ENCODE results near the gene SLC10A3.
A peak's percentile ranks its signal among the peaks of the same experiment; 100 is the strongest.

The SLC10A3 gene

DNA sequence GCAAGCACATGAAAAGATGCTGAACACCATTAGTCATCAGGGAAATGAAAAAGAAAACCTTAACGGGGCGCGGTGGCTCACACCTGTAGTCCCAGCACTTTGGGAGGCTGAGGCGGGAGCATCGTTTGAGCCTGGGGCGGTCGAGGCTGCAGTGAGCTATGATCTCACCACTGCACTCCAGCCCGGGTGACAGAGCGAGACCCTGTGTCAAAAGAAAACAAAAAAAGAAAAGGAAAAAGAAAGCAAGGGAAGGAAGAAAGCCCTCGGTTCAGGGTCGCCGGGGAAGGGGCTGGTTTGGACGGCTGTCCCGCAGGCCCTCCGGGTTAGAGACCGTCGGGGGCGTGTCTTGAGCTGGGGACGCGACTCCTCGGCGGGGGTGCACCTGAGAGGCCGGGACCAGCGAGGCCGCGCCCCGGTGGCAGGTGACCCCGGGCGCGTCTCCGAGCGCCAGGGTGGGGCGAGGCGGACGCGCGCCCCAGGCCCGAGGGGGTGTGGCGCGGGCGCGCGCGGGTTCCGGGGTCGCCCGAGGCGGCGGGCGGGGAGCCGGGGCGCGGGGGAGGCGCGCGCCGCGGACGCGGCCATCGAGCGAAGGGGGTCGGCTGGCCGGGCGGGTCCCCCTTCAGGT is 32.8 kb downstream of the SLC10A3 start (continued):
- TF ChIP-seq, protein P1, sequence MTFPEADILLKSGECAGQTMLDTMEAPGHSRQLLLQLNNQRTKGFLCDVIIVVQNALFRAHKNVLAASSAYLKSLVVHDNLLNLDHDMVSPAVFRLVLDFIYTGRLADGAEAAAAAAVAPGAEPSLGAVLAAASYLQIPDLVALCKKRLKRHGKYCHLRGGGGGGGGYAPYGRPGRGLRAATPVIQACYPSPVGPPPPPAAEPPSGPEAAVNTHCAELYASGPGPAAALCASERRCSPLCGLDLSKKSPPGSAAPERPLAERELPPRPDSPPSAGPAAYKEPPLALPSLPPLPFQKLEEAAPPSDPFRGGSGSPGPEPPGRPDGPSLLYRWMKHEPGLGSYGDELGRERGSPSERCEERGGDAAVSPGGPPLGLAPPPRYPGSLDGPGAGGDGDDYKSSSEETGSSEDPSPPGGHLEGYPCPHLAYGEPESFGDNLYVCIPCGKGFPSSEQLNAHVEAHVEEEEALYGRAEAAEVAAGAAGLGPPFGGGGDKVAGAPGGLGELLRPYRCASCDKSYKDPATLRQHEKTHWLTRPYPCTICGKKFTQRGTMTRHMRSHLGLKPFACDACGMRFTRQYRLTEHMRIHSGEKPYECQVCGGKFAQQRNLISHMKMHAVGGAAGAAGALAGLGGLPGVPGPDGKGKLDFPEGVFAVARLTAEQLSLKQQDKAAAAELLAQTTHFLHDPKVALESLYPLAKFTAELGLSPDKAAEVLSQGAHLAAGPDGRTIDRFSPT (tag by site-specific recombination; IDR thresholded peaks at IDR 0.05), result no peak
- no peak for TF ChIP-seq ZNF76 (tag by site-specific recombination; IDR thresholded peaks at IDR 0.05; ENCODE audit: borderline replicate concordance, low read depth)
- TF ChIP-seq BCL11B (tag by site-specific recombination; IDR thresholded peaks at IDR 0.05; ENCODE audit: low read depth), result no peak
- no peak for TF ChIP-seq ZNF404 (tag by site-specific recombination; IDR thresholded peaks at IDR 0.05)
- TF ChIP-seq ZNF19 (tag by site-specific recombination; IDR thresholded peaks at IDR 0.05; ENCODE audit: low read depth), result no peak
- TF ChIP-seq, protein P2, sequence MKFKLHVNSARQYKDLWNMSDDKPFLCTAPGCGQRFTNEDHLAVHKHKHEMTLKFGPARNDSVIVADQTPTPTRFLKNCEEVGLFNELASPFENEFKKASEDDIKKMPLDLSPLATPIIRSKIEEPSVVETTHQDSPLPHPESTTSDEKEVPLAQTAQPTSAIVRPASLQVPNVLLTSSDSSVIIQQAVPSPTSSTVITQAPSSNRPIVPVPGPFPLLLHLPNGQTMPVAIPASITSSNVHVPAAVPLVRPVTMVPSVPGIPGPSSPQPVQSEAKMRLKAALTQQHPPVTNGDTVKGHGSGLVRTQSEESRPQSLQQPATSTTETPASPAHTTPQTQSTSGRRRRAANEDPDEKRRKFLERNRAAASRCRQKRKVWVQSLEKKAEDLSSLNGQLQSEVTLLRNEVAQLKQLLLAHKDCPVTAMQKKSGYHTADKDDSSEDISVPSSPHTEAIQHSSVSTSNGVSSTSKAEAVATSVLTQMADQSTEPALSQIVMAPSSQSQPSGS (tag by site-specific recombination; IDR thresholded peaks at IDR 0.05; ENCODE audit: low read depth), result no peak
- TF ChIP-seq ZNF350 (tag by site-specific recombination; IDR thresholded peaks at IDR 0.05), result no peak
- no peak for TF ChIP-seq WT1 (tag by site-specific recombination; IDR thresholded peaks at IDR 0.05)
- no peak for TF ChIP-seq HOXC10 (CRISPR knock-in tag; IDR thresholded peaks at IDR 0.05)
- TF ChIP-seq ZNF626 (tag by site-specific recombination; IDR thresholded peaks at IDR 0.05), result no peak
- TF ChIP-seq KLF9 (tag by site-specific recombination; IDR thresholded peaks at IDR 0.05; ENCODE audit: low read depth), result peak; percentile 52; the same call in 1 of the 2 replicates
- no peak for TF ChIP-seq ZNF596 (tag by site-specific recombination; IDR thresholded peaks at IDR 0.05)
- TF ChIP-seq ZNF23 (tag by site-specific recombination; IDR thresholded peaks at IDR 0.05; ENCODE audit: borderline replicate concordance), result no peak
- TF ChIP-seq, protein P3, sequence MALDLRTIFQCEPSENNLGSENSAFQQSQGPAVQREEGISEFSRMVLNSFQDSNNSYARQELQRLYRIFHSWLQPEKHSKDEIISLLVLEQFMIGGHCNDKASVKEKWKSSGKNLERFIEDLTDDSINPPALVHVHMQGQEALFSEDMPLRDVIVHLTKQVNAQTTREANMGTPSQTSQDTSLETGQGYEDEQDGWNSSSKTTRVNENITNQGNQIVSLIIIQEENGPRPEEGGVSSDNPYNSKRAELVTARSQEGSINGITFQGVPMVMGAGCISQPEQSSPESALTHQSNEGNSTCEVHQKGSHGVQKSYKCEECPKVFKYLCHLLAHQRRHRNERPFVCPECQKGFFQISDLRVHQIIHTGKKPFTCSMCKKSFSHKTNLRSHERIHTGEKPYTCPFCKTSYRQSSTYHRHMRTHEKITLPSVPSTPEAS (tag by site-specific recombination; IDR thresholded peaks at IDR 0.05), result no peak
- peak; percentile 51; the same call in 1 of the 2 replicates for TF ChIP-seq KLF10 (tag by site-specific recombination; IDR thresholded peaks at IDR 0.05)
- no peak for TF ChIP-seq ZNF341 (tag by site-specific recombination; IDR thresholded peaks at IDR 0.05; ENCODE audit: low read depth)
- TF ChIP-seq ZNF132 (tag by site-specific recombination; IDR thresholded peaks at IDR 0.05; ENCODE audit: borderline replicate concordance), result no peak
- no peak for TF ChIP-seq ZNF621 (tag by site-specific recombination; IDR thresholded peaks at IDR 0.05)
- no peak for TF ChIP-seq EGR2 (tag by site-specific recombination; IDR thresholded peaks at IDR 0.05; ENCODE audit: low read depth)
- 0 out of 2 replicates have a peak, but pooled peaks have one; percentile 44 for TF ChIP-seq BCL11A (tag by site-specific recombination; IDR thresholded peaks at IDR 0.05; ENCODE audit: low read depth)
- no peak for TF ChIP-seq ZNF501 (tag by site-specific recombination; IDR thresholded peaks at IDR 0.05)
- TF ChIP-seq, protein P4, sequence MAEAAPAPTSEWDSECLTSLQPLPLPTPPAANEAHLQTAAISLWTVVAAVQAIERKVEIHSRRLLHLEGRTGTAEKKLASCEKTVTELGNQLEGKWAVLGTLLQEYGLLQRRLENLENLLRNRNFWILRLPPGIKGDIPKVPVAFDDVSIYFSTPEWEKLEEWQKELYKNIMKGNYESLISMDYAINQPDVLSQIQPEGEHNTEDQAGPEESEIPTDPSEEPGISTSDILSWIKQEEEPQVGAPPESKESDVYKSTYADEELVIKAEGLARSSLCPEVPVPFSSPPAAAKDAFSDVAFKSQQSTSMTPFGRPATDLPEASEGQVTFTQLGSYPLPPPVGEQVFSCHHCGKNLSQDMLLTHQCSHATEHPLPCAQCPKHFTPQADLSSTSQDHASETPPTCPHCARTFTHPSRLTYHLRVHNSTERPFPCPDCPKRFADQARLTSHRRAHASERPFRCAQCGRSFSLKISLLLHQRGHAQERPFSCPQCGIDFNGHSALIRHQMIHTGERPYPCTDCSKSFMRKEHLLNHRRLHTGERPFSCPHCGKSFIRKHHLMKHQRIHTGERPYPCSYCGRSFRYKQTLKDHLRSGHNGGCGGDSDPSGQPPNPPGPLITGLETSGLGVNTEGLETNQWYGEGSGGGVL (tag by site-specific recombination; IDR thresholded peaks at IDR 0.05), result no peak
- TF ChIP-seq ZNF510 (tag by site-specific recombination; IDR thresholded peaks at IDR 0.05; ENCODE audit: insufficient replicate concordance), result no peak
- TF ChIP-seq ZNF830 (tag by site-specific recombination; IDR thresholded peaks at IDR 0.05; ENCODE audit: low read depth), result no peak
- no peak for TF ChIP-seq ZNF311 (tag by site-specific recombination; IDR thresholded peaks at IDR 0.05; ENCODE audit: borderline replicate concordance)
- peak; percentile 40 for TF ChIP-seq ZBTB17 (tag by site-specific recombination; IDR thresholded peaks at IDR 0.05)
- no peak for TF ChIP-seq ZNF660 (tag by site-specific recombination; IDR thresholded peaks at IDR 0.05)
- no peak for TF ChIP-seq ZNF571 (tag by site-specific recombination; IDR thresholded peaks at IDR 0.05)
- TF ChIP-seq ZEB2 (tag by site-specific recombination; IDR thresholded peaks at IDR 0.05), result 0 out of 2 replicates have a peak, but pooled peaks have one; percentile 65
- TF ChIP-seq HOXD13 (CRISPR knock-in tag; IDR thresholded peaks at IDR 0.05; ENCODE audit: borderline replicate concordance), result no peak
- no peak for TF ChIP-seq GLI2 (tag by site-specific recombination; IDR thresholded peaks at IDR 0.05; ENCODE audit: borderline replicate concordance, low read depth)
- peak; percentile 68 for TF ChIP-seq ZNF600 (tag by site-specific recombination; IDR thresholded peaks at IDR 0.05)
- TF ChIP-seq, protein P5, sequence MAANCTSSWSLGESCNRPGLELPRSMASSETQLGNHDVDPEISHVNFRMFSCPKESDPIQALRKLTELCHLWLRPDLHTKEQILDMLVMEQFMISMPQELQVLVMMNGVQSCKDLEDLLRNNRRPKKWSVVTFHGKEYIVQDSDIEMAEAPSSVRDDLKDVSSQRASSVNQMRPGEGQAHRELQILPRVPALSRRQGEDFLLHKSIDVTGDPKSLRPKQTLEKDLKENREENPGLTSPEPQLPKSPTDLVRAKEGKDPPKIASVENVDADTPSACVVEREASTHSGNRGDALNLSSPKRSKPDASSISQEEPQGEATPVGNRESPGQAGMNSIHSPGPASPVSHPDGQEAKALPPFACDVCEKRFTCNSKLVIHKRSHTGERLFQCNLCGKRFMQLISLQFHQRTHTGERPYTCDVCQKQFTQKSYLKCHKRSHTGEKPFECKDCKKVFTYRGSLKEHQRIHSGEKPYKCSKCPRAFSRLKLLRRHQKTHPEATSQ (tag by site-specific recombination; IDR thresholded peaks at IDR 0.05), result no peak
- TF ChIP-seq ZFP3 (tag by site-specific recombination; IDR thresholded peaks at IDR 0.05; ENCODE audit: low read depth), result no peak

All from HEK293 (cell line).